ENCODE results near the gene GRAP2.

Gene GRAP2

DNA sequence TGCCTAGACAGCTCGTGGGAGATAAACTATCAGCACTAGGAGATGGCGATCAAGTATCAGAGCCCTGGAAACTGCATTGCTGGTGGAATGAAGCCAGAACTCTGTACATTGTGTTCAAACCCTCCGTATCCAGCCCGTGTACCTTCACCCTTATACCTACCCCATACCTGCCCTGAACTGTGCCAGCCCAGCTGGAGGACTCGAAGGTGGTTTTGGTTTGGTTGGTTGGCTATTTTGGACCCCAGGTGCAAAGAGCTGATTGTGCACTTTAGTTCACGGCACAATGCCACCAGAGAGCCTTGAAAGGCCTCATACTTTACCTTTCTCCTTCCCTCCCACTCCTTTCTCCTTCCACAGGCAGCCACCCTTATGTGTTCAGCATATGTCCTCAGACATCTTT is 109.9 kb downstream of the GRAP2 start:
- DNase-seq (ENCODE audit: low read depth, low spot score): no peak

DNA sequence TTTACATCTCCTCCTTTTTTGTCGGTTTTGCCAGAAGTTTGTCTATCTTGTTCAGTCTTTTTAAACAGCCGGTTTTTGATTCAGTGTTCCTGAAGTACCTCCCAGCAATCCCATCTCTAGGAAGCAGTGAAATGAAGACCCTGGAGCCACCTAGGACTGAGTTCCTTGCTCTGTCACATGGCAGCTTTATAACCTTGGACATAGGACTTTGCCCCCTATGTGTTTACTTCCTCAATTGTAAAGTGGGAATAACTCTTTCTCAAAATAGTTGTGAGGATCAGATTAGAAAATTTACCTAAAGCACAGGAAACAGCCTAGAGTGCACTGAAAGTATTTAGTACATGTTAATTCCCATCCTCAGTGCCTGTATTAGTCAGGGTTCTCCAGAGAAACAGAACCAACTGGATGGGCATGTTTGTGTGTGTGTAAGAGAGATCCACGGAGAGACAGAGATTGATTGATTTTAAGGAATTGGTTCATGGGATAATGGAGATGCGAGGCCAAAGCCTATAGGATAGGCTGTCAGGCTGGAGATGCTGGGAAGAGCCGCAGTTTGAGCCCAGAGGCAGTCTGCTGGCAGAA is 113.9 kb downstream of the GRAP2 start:
- DNase-seq (ENCODE audit: low read depth, low spot score): no peak

DNA sequence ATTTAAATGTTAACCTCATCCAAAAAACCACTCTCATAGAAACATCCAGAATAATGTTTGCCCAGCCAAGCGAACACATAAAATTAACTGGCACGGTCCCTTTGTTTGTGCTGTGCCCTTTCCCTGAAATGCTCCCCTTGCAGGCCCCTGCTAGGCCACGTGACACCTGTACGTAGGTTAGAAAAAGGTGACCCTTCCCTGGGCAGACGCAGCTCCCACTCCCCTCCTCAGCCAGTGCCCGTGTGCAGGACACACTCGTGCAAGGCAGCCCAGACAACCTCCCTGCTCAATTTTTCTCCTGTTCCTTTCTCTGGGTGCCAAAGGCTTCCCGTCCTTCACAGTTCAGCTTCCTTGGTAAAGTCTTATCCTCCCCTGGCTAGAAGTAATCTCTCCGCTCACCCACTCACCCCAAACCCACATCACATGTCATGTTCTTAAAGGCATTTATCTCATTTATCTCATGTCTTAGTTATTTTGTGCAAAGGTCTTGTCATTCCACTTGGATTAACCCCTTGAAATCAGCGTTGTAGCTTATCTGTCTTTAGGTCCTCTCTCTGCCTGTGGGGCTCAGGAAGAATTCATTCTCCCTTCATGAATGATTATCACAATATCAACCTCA is 114.6 kb downstream of the GRAP2 start:
- DNase-seq (ENCODE audit: low read depth, low spot score): no peak

GRCh38 chr22:40018051-40018450 is 117.2 kb downstream of the GRAP2 start:
- DNase-seq (ENCODE audit: low read depth, low spot score): no peak

GRCh38 chr22:40019100-40019499 is 118.2 kb downstream of the GRAP2 start:
- no peak for DNase-seq (ENCODE audit: low read depth, low spot score)

DNA sequence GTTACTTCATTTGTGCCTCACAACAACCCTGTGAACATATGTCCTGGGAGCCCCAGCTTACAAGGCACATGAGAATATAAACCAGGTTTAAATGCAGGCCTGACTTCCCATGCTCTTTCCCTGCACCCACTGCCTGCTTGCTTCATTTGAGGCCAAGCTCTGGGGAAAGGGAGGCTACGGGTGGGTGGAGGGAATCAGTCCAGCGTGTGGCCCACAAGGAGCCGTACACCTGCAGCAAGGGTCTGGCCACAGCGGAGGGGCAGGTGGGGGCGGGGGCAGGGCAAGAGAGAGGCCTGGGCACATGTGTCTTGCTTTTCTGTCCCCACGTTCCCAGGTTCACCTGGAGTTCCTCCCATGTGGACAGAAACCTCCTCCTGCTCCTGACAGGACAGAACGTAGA is 120.1 kb downstream of the GRAP2 start:
- DNase-seq (ENCODE audit: low read depth, low spot score): no peak

DNA sequence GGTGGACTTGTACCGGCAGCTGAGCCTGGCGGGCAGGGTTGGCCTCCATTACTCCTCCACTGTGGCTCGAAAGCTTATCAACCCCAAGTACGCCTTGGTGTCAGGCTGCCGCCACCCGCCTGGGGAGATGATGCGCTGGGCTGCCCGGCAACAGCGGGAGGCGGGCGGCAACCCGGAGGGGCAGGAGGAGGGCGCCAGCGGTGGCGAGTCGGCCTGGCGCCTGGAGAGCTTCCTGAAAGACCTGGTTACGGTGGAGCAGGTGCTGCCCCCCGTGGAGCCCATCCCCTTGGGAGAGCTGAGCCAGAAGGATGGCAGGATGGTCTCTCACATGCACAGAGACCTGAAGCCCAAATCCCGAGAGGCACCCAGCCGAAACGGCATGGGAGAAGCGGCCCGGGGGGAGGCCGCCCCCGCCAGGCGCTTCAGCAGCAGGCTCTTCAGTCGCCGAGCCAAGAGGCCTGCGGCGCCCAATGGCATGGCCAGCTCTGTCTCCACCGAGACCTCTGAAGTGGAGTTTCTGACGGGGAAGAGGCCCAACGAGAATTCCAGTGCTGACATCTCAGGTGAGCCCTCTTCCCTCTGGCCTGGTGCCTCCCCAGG is 120.6 kb downstream of the GRAP2 start:
- no peak for DNase-seq (ENCODE audit: low read depth, low spot score)

GRCh38 chr22:40022536-40023240 is 121.8 kb downstream of the GRAP2 start:
- no peak for DNase-seq (ENCODE audit: low read depth, low spot score)

Measured in activated naive CD8-positive, alpha-beta T cell treated with anti-CD3 and anti-CD28 coated beads, Interleukin-2, amount 50 U/mL, for 16 hours (primary cell).